WTC11 (cell line): Measurements from ENCODE around the gene AEBP2. TPM values are rescaled to one million over a fixed set of nuclear protein-coding genes. Genes with fewer than 3 reads are reported as not detected.

Experiments
- ATAC-seq: fragments of 200-7000 bp; cut with Tn5 transposase; 2 replicates; pipeline ENCODE4 v1.10.0; 2021; ENCODE audit warnings: mild to moderate bottlenecking, moderate library complexity
- CTCF ChIA-PET: fragments of 300-600 bp; sonication (Branson Sonifier 250); formaldehyde crosslinking; loops from one replicate; lab custom pipeline; 2021; ENCODE audit warnings: antibody characterized with exemption; lab: Charles Lee
- POLR2A ChIA-PET: fragments of 350-600 bp; sonication (Branson Sonifier 250); formaldehyde crosslinking; loops from one replicate; lab custom pipeline; 2021; ENCODE audit warnings: antibody characterized with exemption; lab: Charles Lee
- DNase-seq: peaks from one replicate; pipeline ENCODE4 v3.0.0; 2021; ENCODE audit warnings: low spot score
- H3K27ac Mint-ChIP-seq: 2 replicates; pipeline ENCODE4 v1.8.0; 2021; ENCODE audit warnings: mixed read lengths
- H3K27me3 Mint-ChIP-seq: 2 replicates; pipeline ENCODE4 v1.8.0; 2021; ENCODE audit warnings: low read depth, mild to moderate bottlenecking, moderate library complexity, mixed read lengths
- H3K36me3 Mint-ChIP-seq: 2 replicates; pipeline ENCODE4 v1.8.0; 2021; ENCODE audit warnings: mixed read lengths
- H3K4me1 Mint-ChIP-seq: 2 replicates; pipeline ENCODE4 v1.8.0; 2022; ENCODE audit warnings: mixed read lengths
- H3K4me3 Mint-ChIP-seq: 2 replicates; pipeline ENCODE4 v1.8.0; 2021; ENCODE audit warnings: mild to moderate bottlenecking, moderate library complexity, mixed read lengths
- H3K9me3 Mint-ChIP-seq: 2 replicates; pipeline ENCODE4 v1.8.0; 2021; ENCODE audit warnings: mixed read lengths
- ATF2 ChIP-seq: sonication (generic); formaldehyde crosslinking; IDR thresholded peaks from 2 replicates; pipeline ENCODE4 v1.8.1; 2022; ENCODE audit warnings: low read depth, missing genetic modification reagents, borderline replicate concordance
- CDX4 ChIP-seq: fragments of 250-450 bp; sonication (Bioruptor Pico); IDR thresholded peaks from 2 replicates; pipeline ENCODE4 v1.9.0; 2021; ENCODE audit warnings: moderate library complexity, mild to moderate bottlenecking, inconsistent platforms, borderline replicate concordance
- CTCF ChIP-seq: fragments of 200-600 bp; IDR thresholded peaks from 2 replicates; pipeline ENCODE4 v1.8.0; 2022; ENCODE audit warnings: antibody characterized with exemption
- ESRRA ChIP-seq: sonication (generic); formaldehyde crosslinking; IDR thresholded peaks from 2 replicates; pipeline ENCODE4 v1.8.1; 2022; ENCODE audit warnings: mild to moderate bottlenecking, missing genetic modification reagents, borderline replicate concordance
- NFYB ChIP-seq: sonication (generic); formaldehyde crosslinking; conservative IDR thresholded peaks from 2 replicates; pipeline ENCODE4 v1.8.0; 2022; ENCODE audit warnings: low read depth, missing genetic modification reagents
- OVOL2 ChIP-seq: fragments of 250-450 bp; sonication (Bioruptor Pico); IDR thresholded peaks from 2 replicates; pipeline ENCODE4 v1.9.0; 2021; ENCODE audit warnings: mild to moderate bottlenecking, borderline replicate concordance
- PRRX2 ChIP-seq: fragments of 250-450 bp; sonication (Bioruptor Pico); IDR thresholded peaks from 2 replicates; pipeline ENCODE4 v1.8.0; 2021; ENCODE audit warnings: mild to moderate bottlenecking
- TEAD4 ChIP-seq: sonication (generic); formaldehyde crosslinking; IDR thresholded peaks from 2 replicates; pipeline ENCODE4 v1.8.0; 2022; ENCODE audit warnings: mild to moderate bottlenecking, missing genetic modification reagents
- USF2 ChIP-seq: sonication (generic); formaldehyde crosslinking; IDR thresholded peaks from 2 replicates; pipeline ENCODE4 v1.8.1; 2023; ENCODE audit warnings: mild to moderate bottlenecking, missing genetic modification reagents, moderate library complexity
- ZBTB43 ChIP-seq: sonication (generic); formaldehyde crosslinking; IDR thresholded peaks from 2 replicates; pipeline ENCODE4 v1.8.1; 2023; ENCODE audit warnings: mild to moderate bottlenecking, missing genetic modification reagents
- ZNF138 ChIP-seq: sonication (generic); formaldehyde crosslinking; conservative IDR thresholded peaks from 2 replicates; pipeline ENCODE4 v1.8.1; 2022; ENCODE audit warnings: mild to moderate bottlenecking, moderate library complexity, missing genetic modification reagents
- ZNF232 ChIP-seq: sonication (generic); formaldehyde crosslinking; IDR thresholded peaks from 2 replicates; pipeline ENCODE4 v1.8.0; 2022; ENCODE audit warnings: mild to moderate bottlenecking, missing genetic modification reagents
- total RNA-seq: library from RNA; stranded (reverse); gene quantifications from 3 replicates; pipeline ENCODE4 v1.2.3, GENCODE V29; 2021

Gene AEBP2
- total RNA-seq, 1 experiment from 2014 or later, result 65.9 TPM

GRCh38 chr12:19419086-19419485, 20.2 kb upstream of the AEBP2 start:
- ChIA-PET CTCF (interaction anchor here (1.0 kb wide), 1 partner anchor 224 kb away, joined by 4 read pairs; no protein-coding TSS in a partner anchor), POLR2A (no interaction called here)
- no peak for DNase-seq

GRCh38 chr12:19421503-19422282, 17.6 kb upstream of the AEBP2 start:
- peaks cover 6% of the 10 kb centered on the region for H3K4me1 Mint-ChIP-seq
- no peak overlapping the region for H3K27ac Mint-ChIP-seq
- DNase-seq (no peak), ATAC-seq (no peak)
- POLR2A ChIA-PET, result interaction anchor here (0.7 kb wide), 1 partner anchor 27 kb away, joined by 3 read pairs; no protein-coding TSS in a partner anchor
- H3K9me3 Mint-ChIP-seq, result peaks cover 9% of the 10 kb centered on the region; the same call in 1 of the 2 replicates
- H3K27me3 Mint-ChIP-seq, result no peaks in the 10 kb centered on the region
- CTCF ChIA-PET, result no interaction called here
- no peak for TF ChIP-seq PRRX2 (CRISPR knock-in tag)
- TF ChIP-seq ESRRA (CRISPR knock-in tag), result no peak
- TF ChIP-seq ZNF232 (CRISPR knock-in tag), result no peak
- no peak for TF ChIP-seq ZNF138
- no peak for TF ChIP-seq CDX4 (CRISPR knock-in tag)
- no peak for TF ChIP-seq ATF2
- no peak for TF ChIP-seq CTCF
- H3K36me3 Mint-ChIP-seq, result peaks cover 7% of the 10 kb centered on the region
- H3K4me3 Mint-ChIP-seq, result no peak overlapping the region

More at GRCh38 chr12:19419086-19419485, 20.2 kb upstream of the AEBP2 start:
- no peak for ATAC-seq
- no peaks in the 10 kb centered on the region for H3K27me3 Mint-ChIP-seq
- TF ChIP-seq NFYB (CRISPR knock-in tag), result no peak
- no peak for TF ChIP-seq TEAD4
- TF ChIP-seq ZNF138, result no peak
- TF ChIP-seq USF2 (CRISPR knock-in tag), result no peak
- TF ChIP-seq OVOL2 (CRISPR knock-in tag), result no peak
- H3K4me1 Mint-ChIP-seq, result peaks cover 7% of the 10 kb centered on the region
- no peak overlapping the region for H3K27ac Mint-ChIP-seq
- H3K36me3 Mint-ChIP-seq, result peaks cover 3% of the 10 kb centered on the region; the same call in 1 of the 2 replicates
- H3K4me3 Mint-ChIP-seq, result no peak overlapping the region
- H3K9me3 Mint-ChIP-seq, result peaks cover 4% of the 10 kb centered on the region; the same call in 1 of the 2 replicates

- Mint-ChIP-seq H3K27ac (no peak overlapping the region), H3K27me3 (no peaks in the 10 kb centered on the region), H3K36me3 (peaks cover 12% of the 10 kb centered on the region), H3K9me3 (peaks cover 12% of the 10 kb centered on the region; the same call in 1 of the 2 replicates)
- ATAC-seq, result no peak
- CTCF ChIA-PET, result interaction anchor here (0.5 kb wide), 1 partner anchor 23 kb away, joined by 4 read pairs; no protein-coding TSS in a partner anchor
- no peak for TF ChIP-seq ZBTB43 (CRISPR knock-in tag)
- TF ChIP-seq, all 79 proteins: peak for 0
- no peak overlapping the region for H3K4me3 Mint-ChIP-seq
- no peak for DNase-seq
- peaks cover 6% of the 10 kb centered on the region for H3K4me1 Mint-ChIP-seq
- POLR2A ChIA-PET, result no interaction called here
Measured at GRCh38 chr12:19423166-19423930, 15.9 kb upstream of the AEBP2 start.
